Upper lobe of right lung (tissue), 1 donor: ENCODE results near the gene ZNF674. TPM values are rescaled to one million over a fixed set of nuclear protein-coding genes. Genes with fewer than 3 reads are reported as not detected.

ENCODE experiments used
- ATAC-seq: fragments of 200-7000 bp; cut with Tn5 transposase; one replicate; pipeline ENCODE4 v1.9.1; 2020; ENCODE audit warnings: mild to moderate bottlenecking, moderate library complexity
- DNase-seq: peaks from one replicate; pipeline ENCODE4 v3.0.0-alpha.2; 2020
- H3K27ac ChIP-seq: fragments of 200-600 bp; one replicate; pipeline ENCODE4 v1.8.0; 2022
- H3K27me3 ChIP-seq: fragments of 200-600 bp; one replicate; pipeline ENCODE4 v1.8.0; 2022; ENCODE audit warnings: mild to moderate bottlenecking
- H3K36me3 ChIP-seq: fragments of 200-600 bp; one replicate; pipeline ENCODE4 v1.8.0; 2022
- H3K4me1 ChIP-seq: fragments of 200-600 bp; one replicate; pipeline ENCODE4 v1.8.0; 2022
- H3K4me3 ChIP-seq: fragments of 200-600 bp; one replicate; pipeline ENCODE4 v1.8.0; 2022; ENCODE audit warnings: mild to moderate bottlenecking
- H3K9me3 ChIP-seq: fragments of 200-600 bp; one replicate; pipeline ENCODE4 v1.8.0; 2022
- intact Hi-C: fragments of 100-400 bp; cut with DNase I; formaldehyde crosslinking; loops from one replicate; pipeline ENCODE4 v1.11.0; 2022
- long read RNA-seq: library from polyadenylated mRNA; unstranded; transcript quantifications from one replicate; pipeline ENCODE4 v2.0.0, GENCODE V29; 2021
- total RNA-seq: library from RNA; stranded (reverse); fragmentation: NEBNext Ultra II Directional; extraction: Animal tissue kit (Norgen Biotek cat#: 25700); gene quantifications from one replicate; pipeline ENCODE4 v1.2.1, GENCODE V29; 2021
- TF ChIP-seq, protein P1 (sequence below): fragments of 200-600 bp; IDR thresholded peaks from one replicate; pipeline ENCODE4 v1.8.0; 2022; ENCODE audit warnings: antibody characterized with exemption
- donor health status: DM: no; HTN: yes; CAD: no; lungs with severe emphysema.

ZNF674 gene
- total RNA-seq = 5.9 TPM
- long read RNA-seq = 0 reads

DNA sequence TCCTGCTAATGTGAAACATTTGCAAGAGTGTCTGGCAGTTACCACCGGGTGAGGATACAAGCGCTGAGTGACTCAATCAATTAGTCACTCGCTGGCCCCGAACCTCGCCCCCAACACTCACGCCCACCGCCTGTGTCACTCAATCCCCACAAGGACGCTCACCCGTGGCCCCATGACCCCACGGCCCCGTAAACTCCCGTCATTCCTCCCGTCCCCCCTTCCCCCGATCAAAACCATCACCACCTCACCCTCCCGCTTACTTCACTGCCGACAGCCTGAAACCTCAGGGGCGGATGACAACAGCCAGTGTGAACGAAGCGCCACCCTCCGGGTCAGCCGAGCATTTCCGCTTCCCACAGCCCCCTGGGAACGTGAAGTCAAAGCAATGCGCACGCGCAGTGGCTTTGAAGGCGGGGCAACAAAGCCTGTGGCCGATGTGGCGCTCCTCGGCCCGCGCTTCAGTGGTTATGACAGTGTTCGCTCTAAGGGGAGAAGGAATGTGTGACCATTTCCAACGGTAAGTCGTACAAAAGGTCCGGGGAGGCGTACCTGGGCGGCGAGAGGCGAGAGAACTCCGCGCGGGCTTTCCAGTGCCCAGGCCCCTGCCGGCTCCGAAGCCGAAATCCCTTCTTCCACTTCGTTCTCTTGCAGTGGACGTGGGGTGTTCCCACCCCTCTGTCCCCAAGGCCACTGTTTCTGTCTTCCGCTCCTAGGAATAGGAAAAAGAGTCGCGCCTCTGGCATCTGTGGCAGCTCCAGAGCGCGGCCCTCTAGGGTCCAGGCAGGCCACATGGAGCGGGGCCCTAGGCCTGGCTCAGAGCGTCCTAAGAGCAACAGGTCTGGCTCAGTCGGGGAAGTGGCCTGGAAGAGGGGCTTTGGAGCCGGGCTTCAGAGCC, at the start of gene ZNF674:
Gene ZNF674, minus strand, starts transcription at position 311 of the 895 bp plus-strand sequence. CDS start 3,334 bp downstream, outside the sequence.
- TF ChIP-seq, protein P1, sequence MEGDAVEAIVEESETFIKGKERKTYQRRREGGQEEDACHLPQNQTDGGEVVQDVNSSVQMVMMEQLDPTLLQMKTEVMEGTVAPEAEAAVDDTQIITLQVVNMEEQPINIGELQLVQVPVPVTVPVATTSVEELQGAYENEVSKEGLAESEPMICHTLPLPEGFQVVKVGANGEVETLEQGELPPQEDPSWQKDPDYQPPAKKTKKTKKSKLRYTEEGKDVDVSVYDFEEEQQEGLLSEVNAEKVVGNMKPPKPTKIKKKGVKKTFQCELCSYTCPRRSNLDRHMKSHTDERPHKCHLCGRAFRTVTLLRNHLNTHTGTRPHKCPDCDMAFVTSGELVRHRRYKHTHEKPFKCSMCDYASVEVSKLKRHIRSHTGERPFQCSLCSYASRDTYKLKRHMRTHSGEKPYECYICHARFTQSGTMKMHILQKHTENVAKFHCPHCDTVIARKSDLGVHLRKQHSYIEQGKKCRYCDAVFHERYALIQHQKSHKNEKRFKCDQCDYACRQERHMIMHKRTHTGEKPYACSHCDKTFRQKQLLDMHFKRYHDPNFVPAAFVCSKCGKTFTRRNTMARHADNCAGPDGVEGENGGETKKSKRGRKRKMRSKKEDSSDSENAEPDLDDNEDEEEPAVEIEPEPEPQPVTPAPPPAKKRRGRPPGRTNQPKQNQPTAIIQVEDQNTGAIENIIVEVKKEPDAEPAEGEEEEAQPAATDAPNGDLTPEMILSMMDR = peak; percentile 35
- no peaks in the 10 kb centered on the region for H3K36me3 ChIP-seq
- H3K27ac ChIP-seq = peak within 1 kb of the TSS; percentile 80
- H3K27me3 ChIP-seq = no peaks in the 10 kb centered on the region
- H3K4me3 ChIP-seq = peak within 1 kb of the TSS; percentile 72
- peak; percentile 98 for ATAC-seq
- intact Hi-C loops = no loop called here
- DNase-seq = peak; percentile 96
- peaks cover 13% of the 10 kb centered on the region for H3K4me1 ChIP-seq
- no peaks in the 10 kb centered on the region for H3K9me3 ChIP-seq

DNA sequence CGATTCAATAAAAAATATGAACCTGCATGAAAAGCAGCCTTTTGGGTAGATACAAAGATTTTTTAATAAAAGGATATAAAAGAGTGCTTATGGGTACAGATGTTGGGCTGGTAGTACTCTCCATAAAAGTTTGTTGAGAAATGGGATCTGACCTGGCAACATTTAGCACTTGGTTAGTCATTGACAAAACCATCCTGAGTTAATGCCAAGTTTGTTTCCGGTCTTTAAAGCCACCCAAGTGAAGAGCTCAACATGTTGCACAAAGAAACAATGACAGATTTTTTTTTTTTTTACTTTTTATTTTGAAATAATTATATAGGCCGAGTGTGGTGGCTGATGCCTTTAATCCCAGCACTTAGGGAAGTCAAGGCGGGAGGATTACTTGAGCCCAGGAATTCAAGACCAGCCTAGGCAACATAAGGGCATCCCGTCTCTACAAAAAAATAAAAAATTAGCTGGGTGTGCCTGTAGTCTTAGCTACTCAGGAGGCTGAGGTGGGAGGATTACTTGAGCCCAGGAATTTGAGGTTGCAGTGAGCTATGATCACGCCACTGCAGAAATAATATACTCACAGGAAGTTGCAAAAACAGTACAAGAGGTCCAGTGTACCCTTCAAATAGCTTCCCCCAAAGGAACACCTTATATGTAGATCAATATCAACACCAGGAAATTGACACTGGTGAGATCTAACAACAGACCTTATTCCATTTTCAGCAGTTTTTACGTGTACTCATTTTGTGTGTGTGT, 44.9 kb upstream of the ZNF674 start:
- no peak for ATAC-seq
- no peaks in the 10 kb centered on the region for H3K27me3 ChIP-seq

DNA sequence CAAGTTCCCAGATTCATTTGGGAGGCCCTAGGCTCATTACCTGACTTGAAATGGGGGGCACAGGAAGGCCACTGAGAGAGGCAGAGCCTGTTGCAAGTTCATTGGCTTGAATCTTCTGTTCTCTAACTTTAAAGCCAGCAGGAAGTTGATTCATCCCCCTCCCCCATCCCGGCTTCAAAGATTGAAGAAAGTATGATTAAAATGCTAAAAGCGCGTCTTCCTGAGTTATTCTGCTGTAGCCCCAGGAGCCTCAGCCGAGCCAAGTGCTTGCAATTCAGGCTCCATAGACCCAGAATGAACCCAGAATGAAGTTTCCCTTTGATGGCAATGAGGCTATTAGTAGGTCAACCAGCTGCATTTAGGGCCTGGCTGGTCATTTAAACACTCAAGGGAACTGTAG, 43.0 kb upstream of the ZNF674 start:
- DNase-seq (no peak), ATAC-seq (no peak)
- peak overlapping the region; percentile 30 for H3K27ac ChIP-seq
- no peaks in the 10 kb centered on the region for H3K9me3 ChIP-seq
- no peak overlapping the region for H3K4me3 ChIP-seq
- no peaks in the 10 kb centered on the region for H3K4me1 ChIP-seq
- TF ChIP-seq, protein P1 = no peak
- H3K27me3 ChIP-seq = no peaks in the 10 kb centered on the region
- intact Hi-C loops = no loop called here
- H3K36me3 ChIP-seq = no peaks in the 10 kb centered on the region

More for the DNA sequence above, 44.9 kb upstream of the ZNF674 start:
- Histone ChIP-seq H3K27ac (no peak overlapping the region), H3K36me3 (no peaks in the 10 kb centered on the region), H3K9me3 (no peaks in the 10 kb centered on the region), H3K4me1 (no peaks in the 10 kb centered on the region), H3K4me3 (no peak overlapping the region)
- DNase-seq = no peak
- TF ChIP-seq, protein P1 = no peak
- intact Hi-C loops = no loop called here

DNA sequence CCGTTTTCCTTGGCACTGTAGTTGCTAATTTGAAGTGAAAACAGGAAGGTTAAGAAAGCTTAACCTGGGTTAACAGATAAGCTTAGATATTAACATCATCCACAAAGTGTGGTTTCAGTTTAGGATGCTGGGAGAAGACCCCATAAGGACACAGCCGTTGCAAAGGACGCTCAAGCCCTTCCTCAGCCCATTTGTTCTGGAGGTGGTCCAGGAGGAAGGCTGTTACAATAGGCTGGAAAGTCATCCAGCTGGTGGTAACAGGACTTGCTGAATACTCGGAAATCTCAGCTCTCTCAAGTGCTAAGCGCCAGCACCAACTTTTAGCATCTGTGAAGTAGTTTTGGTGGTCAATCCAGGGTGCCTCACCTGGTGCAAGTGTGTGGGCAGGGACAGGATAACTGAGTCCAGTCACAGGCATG, 42.5 kb upstream of the ZNF674 start:
- peak overlapping the region; percentile 30 for H3K27ac ChIP-seq
- H3K36me3 ChIP-seq = no peaks in the 10 kb centered on the region
- H3K4me3 ChIP-seq = no peak overlapping the region
- intact Hi-C loops = no loop called here
- H3K27me3 ChIP-seq = no peaks in the 10 kb centered on the region
- peak; percentile 20 for ATAC-seq
- TF ChIP-seq, protein P1 = no peak
- no peaks in the 10 kb centered on the region for H3K4me1 ChIP-seq
- DNase-seq = no peak
- H3K9me3 ChIP-seq = no peaks in the 10 kb centered on the region

DNA sequence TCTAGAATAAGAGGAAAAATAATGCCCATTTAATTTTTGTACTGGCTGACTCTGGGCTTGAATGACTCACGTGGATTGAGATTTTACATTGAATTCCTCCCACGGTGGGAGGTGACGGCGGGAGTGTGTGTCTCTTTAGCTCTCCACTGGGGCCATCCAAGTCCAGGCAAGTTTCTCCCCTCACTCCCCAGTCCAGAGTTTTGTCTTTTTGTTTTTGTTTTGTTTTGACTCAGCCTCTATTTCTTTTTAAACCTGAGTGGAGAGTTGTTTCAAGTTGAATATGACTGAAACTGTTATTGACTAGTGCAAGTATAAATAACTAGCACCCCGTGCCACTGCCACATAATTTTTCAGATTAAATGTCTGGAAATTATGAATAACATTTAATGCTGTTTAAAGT, 41.9 kb upstream of the ZNF674 start:
- no peaks in the 10 kb centered on the region for H3K36me3 ChIP-seq
- peaks cover 5% of the 10 kb centered on the region for H3K4me1 ChIP-seq
- no peak overlapping the region for H3K4me3 ChIP-seq
- ATAC-seq (no peak), DNase-seq (no peak)
- intact Hi-C loops = no loop called here
- TF ChIP-seq, protein P1 = no peak
- H3K9me3 ChIP-seq = no peaks in the 10 kb centered on the region
- peak overlapping the region; percentile 30 for H3K27ac ChIP-seq
- H3K27me3 ChIP-seq = no peaks in the 10 kb centered on the region
